ENCODE data around the gene ARHGAP42.
A peak's percentile ranks its signal among the peaks of the same experiment; 100 is the strongest.

ARHGAP42 gene

GRCh38 chr11:100866453-100866852, 179.4 kb downstream of the ARHGAP42 start:
- Histone ChIP-seq H3K9ac (ENCODE audit: low read length) (no peak overlapping the region), H3K27me3 (ENCODE audit: control insufficient read depth, insufficient read depth, low read length) (no peaks in the 10 kb centered on the region), H3K4me3 (ENCODE audit: low read length) (no peak overlapping the region), H3K9me3 (ENCODE audit: control insufficient read depth, low read depth, low read length) (no peaks in the 10 kb centered on the region), H3K27ac (ENCODE audit: low read length) (no peak overlapping the region), H3K4me1 (ENCODE audit: control insufficient read depth, low read depth, low read length) (peaks cover 15% of the 10 kb centered on the region), H3K36me3 (ENCODE audit: control insufficient read depth, low read depth, low read length) (no peaks in the 10 kb centered on the region)

GRCh38 chr11:100867606-100868005, 180.5 kb downstream of the ARHGAP42 start:
- Histone ChIP-seq H3K27me3 (ENCODE audit: control insufficient read depth, insufficient read depth, low read length) (no peaks in the 10 kb centered on the region), H3K9ac (ENCODE audit: low read length) (no peak overlapping the region), H3K4me3 (ENCODE audit: low read length) (no peak overlapping the region), H3K36me3 (ENCODE audit: control insufficient read depth, low read depth, low read length) (no peaks in the 10 kb centered on the region), H3K9me3 (ENCODE audit: control insufficient read depth, low read depth, low read length) (no peaks in the 10 kb centered on the region), H3K4me1 (ENCODE audit: control insufficient read depth, low read depth, low read length) (peaks cover 15% of the 10 kb centered on the region), H3K27ac (ENCODE audit: low read length) (no peak overlapping the region)

- H3K4me3 ChIP-seq (ENCODE audit: low read length), result no peak overlapping the region
- H3K9me3 ChIP-seq (ENCODE audit: control insufficient read depth, low read depth, low read length), result no peaks in the 10 kb centered on the region
- H3K4me1 ChIP-seq (ENCODE audit: control insufficient read depth, low read depth, low read length), result peaks cover 17% of the 10 kb centered on the region
- H3K36me3 ChIP-seq (ENCODE audit: control insufficient read depth, low read depth, low read length), result no peaks in the 10 kb centered on the region
- no peak overlapping the region for H3K27ac ChIP-seq (ENCODE audit: low read length)
- H3K9ac ChIP-seq (ENCODE audit: low read length), result no peak overlapping the region
- no peaks in the 10 kb centered on the region for H3K27me3 ChIP-seq (ENCODE audit: control insufficient read depth, insufficient read depth, low read length)
These were observed 182.2 kb downstream of the ARHGAP42 start for GRCh38 chr11:100869328-100869727.

GRCh38 chr11:100870138-100870537, 183.1 kb downstream of the ARHGAP42 start:
- H3K9ac ChIP-seq (ENCODE audit: low read length), result no peak overlapping the region
- no peak overlapping the region for H3K4me3 ChIP-seq (ENCODE audit: low read length)
- no peak overlapping the region for H3K27ac ChIP-seq (ENCODE audit: low read length)
- peaks cover 22% of the 10 kb centered on the region for H3K4me1 ChIP-seq (ENCODE audit: control insufficient read depth, low read depth, low read length)
- H3K27me3 ChIP-seq (ENCODE audit: control insufficient read depth, insufficient read depth, low read length), result no peaks in the 10 kb centered on the region
- no peaks in the 10 kb centered on the region for H3K9me3 ChIP-seq (ENCODE audit: control insufficient read depth, low read depth, low read length)
- no peaks in the 10 kb centered on the region for H3K36me3 ChIP-seq (ENCODE audit: control insufficient read depth, low read depth, low read length)

- no peak overlapping the region for H3K4me3 ChIP-seq (ENCODE audit: low read length)
- no peaks in the 10 kb centered on the region for H3K36me3 ChIP-seq (ENCODE audit: control insufficient read depth, low read depth, low read length)
- no peaks in the 10 kb centered on the region for H3K9me3 ChIP-seq (ENCODE audit: control insufficient read depth, low read depth, low read length)
- H3K4me1 ChIP-seq (ENCODE audit: control insufficient read depth, low read depth, low read length), result peaks cover 42% of the 10 kb centered on the region
- no peak overlapping the region for H3K27ac ChIP-seq (ENCODE audit: low read length)
- H3K27me3 ChIP-seq (ENCODE audit: control insufficient read depth, insufficient read depth, low read length), result no peaks in the 10 kb centered on the region
- no peak overlapping the region for H3K9ac ChIP-seq (ENCODE audit: low read length)
These were observed 186.1 kb downstream of the ARHGAP42 start for GRCh38 chr11:100872951-100873740.

- Histone ChIP-seq H3K9me3 (ENCODE audit: control insufficient read depth, low read depth, low read length) (no peaks in the 10 kb centered on the region), H3K4me3 (ENCODE audit: low read length) (no peak overlapping the region), H3K36me3 (ENCODE audit: control insufficient read depth, low read depth, low read length) (no peaks in the 10 kb centered on the region), H3K9ac (ENCODE audit: low read length) (no peak overlapping the region), H3K4me1 (ENCODE audit: control insufficient read depth, low read depth, low read length) (peaks cover 42% of the 10 kb centered on the region), H3K27me3 (ENCODE audit: control insufficient read depth, insufficient read depth, low read length) (no peaks in the 10 kb centered on the region), H3K27ac (ENCODE audit: low read length) (no peak overlapping the region)
These were observed 187.1 kb downstream of the ARHGAP42 start for GRCh38 chr11:100874203-100874602.

- Histone ChIP-seq H3K36me3 (ENCODE audit: control insufficient read depth, low read depth, low read length) (no peaks in the 10 kb centered on the region), H3K27ac (ENCODE audit: low read length) (no peak overlapping the region), H3K4me3 (ENCODE audit: low read length) (no peak overlapping the region), H3K9me3 (ENCODE audit: control insufficient read depth, low read depth, low read length) (no peaks in the 10 kb centered on the region), H3K4me1 (ENCODE audit: control insufficient read depth, low read depth, low read length) (peaks cover 34% of the 10 kb centered on the region), H3K9ac (ENCODE audit: low read length) (peak overlapping the region; percentile 23), H3K27me3 (ENCODE audit: control insufficient read depth, insufficient read depth, low read length) (no peaks in the 10 kb centered on the region)
These were observed 188.4 kb downstream of the ARHGAP42 start for GRCh38 chr11:100875521-100875869.

- Histone ChIP-seq H3K36me3 (ENCODE audit: control insufficient read depth, low read depth, low read length) (no peaks in the 10 kb centered on the region), H3K9me3 (ENCODE audit: control insufficient read depth, low read depth, low read length) (no peaks in the 10 kb centered on the region), H3K27me3 (ENCODE audit: control insufficient read depth, insufficient read depth, low read length) (no peaks in the 10 kb centered on the region), H3K4me1 (ENCODE audit: control insufficient read depth, low read depth, low read length) (peaks cover 34% of the 10 kb centered on the region), H3K4me3 (ENCODE audit: low read length) (no peak overlapping the region), H3K27ac (ENCODE audit: low read length) (peak overlapping the region; percentile 56), H3K9ac (ENCODE audit: low read length) (peak overlapping the region; percentile 23)
These were observed 189.9 kb downstream of the ARHGAP42 start for GRCh38 chr11:100876815-100877520.

GRCh38 chr11:100878474-100878873, 191.4 kb downstream of the ARHGAP42 start:
- H3K4me3 ChIP-seq (ENCODE audit: low read length), result no peak overlapping the region
- H3K27ac ChIP-seq (ENCODE audit: low read length), result no peak overlapping the region
- no peak overlapping the region for H3K9ac ChIP-seq (ENCODE audit: low read length)
- peaks cover 34% of the 10 kb centered on the region for H3K4me1 ChIP-seq (ENCODE audit: control insufficient read depth, low read depth, low read length)
- H3K9me3 ChIP-seq (ENCODE audit: control insufficient read depth, low read depth, low read length), result no peaks in the 10 kb centered on the region
- no peaks in the 10 kb centered on the region for H3K36me3 ChIP-seq (ENCODE audit: control insufficient read depth, low read depth, low read length)
- no peaks in the 10 kb centered on the region for H3K27me3 ChIP-seq (ENCODE audit: control insufficient read depth, insufficient read depth, low read length)

- Histone ChIP-seq H3K36me3 (ENCODE audit: control insufficient read depth, low read depth, low read length) (no peaks in the 10 kb centered on the region), H3K4me1 (ENCODE audit: control insufficient read depth, low read depth, low read length) (no peaks in the 10 kb centered on the region), H3K27me3 (ENCODE audit: control insufficient read depth, insufficient read depth, low read length) (no peaks in the 10 kb centered on the region), H3K27ac (ENCODE audit: low read length) (no peak overlapping the region), H3K9ac (ENCODE audit: low read length) (no peak overlapping the region), H3K4me3 (ENCODE audit: low read length) (no peak overlapping the region), H3K9me3 (ENCODE audit: control insufficient read depth, low read depth, low read length) (no peaks in the 10 kb centered on the region)
These were observed 195.9 kb downstream of the ARHGAP42 start for GRCh38 chr11:100882957-100883356.

GRCh38 chr11:100883830-100884229, 196.7 kb downstream of the ARHGAP42 start:
- H3K36me3 ChIP-seq (ENCODE audit: control insufficient read depth, low read depth, low read length), result no peaks in the 10 kb centered on the region
- H3K9ac ChIP-seq (ENCODE audit: low read length), result no peak overlapping the region
- no peaks in the 10 kb centered on the region for H3K4me1 ChIP-seq (ENCODE audit: control insufficient read depth, low read depth, low read length)
- no peaks in the 10 kb centered on the region for H3K27me3 ChIP-seq (ENCODE audit: control insufficient read depth, insufficient read depth, low read length)
- H3K4me3 ChIP-seq (ENCODE audit: low read length), result no peak overlapping the region
- no peak overlapping the region for H3K27ac ChIP-seq (ENCODE audit: low read length)
- H3K9me3 ChIP-seq (ENCODE audit: control insufficient read depth, low read depth, low read length), result no peaks in the 10 kb centered on the region

GRCh38 chr11:100887659-100888058, 200.6 kb downstream of the ARHGAP42 start:
- Histone ChIP-seq H3K36me3 (ENCODE audit: control insufficient read depth, low read depth, low read length) (no peaks in the 10 kb centered on the region), H3K9me3 (ENCODE audit: control insufficient read depth, low read depth, low read length) (no peaks in the 10 kb centered on the region), H3K4me3 (ENCODE audit: low read length) (no peak overlapping the region), H3K27me3 (ENCODE audit: control insufficient read depth, insufficient read depth, low read length) (no peaks in the 10 kb centered on the region), H3K27ac (ENCODE audit: low read length) (no peak overlapping the region), H3K9ac (ENCODE audit: low read length) (no peak overlapping the region), H3K4me1 (ENCODE audit: control insufficient read depth, low read depth, low read length) (no peaks in the 10 kb centered on the region)

Data from iPS-18a (cell line).